Endothelial cell of umbilical vein (primary cell): ENCODE measurements around the gene IRF6. TPM values are rescaled to one million over a fixed set of nuclear protein-coding genes. Genes with fewer than 3 reads are reported as not detected.

Experiments
- BruUV-seq: library from RNA; stranded (reverse); fragments of 400-500 nt; replicated peaks from 2 replicates; lab custom pipeline; 2021; lab: Mats Ljungman, UMichigan
- CTCF ChIA-PET: fragments of 300-600, 350-600 bp; sonication (Branson Sonifier 250); formaldehyde crosslinking; loops from one replicate; lab custom pipeline; 2021; ENCODE audit warnings: antibody characterized with exemption, inconsistent platforms; lab: Charles Lee
- POLR2A ChIA-PET: fragments of 300-600, 350-600 bp; sonication (Branson Sonifier 250); formaldehyde crosslinking; loops from one replicate; lab custom pipeline; 2021; ENCODE audit warnings: antibody characterized with exemption, inconsistent platforms; lab: Charles Lee
- DNase-seq: peaks from one replicate; pipeline ENCODE4 v3.0.0-alpha.2; 2011; ENCODE audit warnings: low read depth, low spot score
- FAIRE-seq: peaks from 2 replicates; lab custom pipeline; 2011; peaks lifted over from hg19 to GRCh38; lab: Jason Lieb, UNC
- H2AFZ ChIP-seq: 2 replicates; pipeline ENCODE4 v1.6.0; 2012; ENCODE audit warnings: low read depth, low read length, control low read depth, inconsistent platforms
- H3K27ac ChIP-seq: 2 replicates; pipeline ENCODE4 v1.5.1; 2011; ENCODE audit warnings: low read depth, mild to moderate bottlenecking, control low read depth, low read length, moderate library complexity; ENCODE audit not compliant: insufficient read depth
- H3K27me3 ChIP-seq, 2 experiments: 2 replicates each; pipeline versions ENCODE4 v1.6.0 to v1.6.1; 2011; ENCODE audit warnings: low read length in 2 of 2, mixed read lengths in 1 of 2; ENCODE audit not compliant: control insufficient read depth in 2 of 2, insufficient read depth in 2 of 2
- H3K36me3 ChIP-seq, 2 experiments: 2 replicates in 1 of 2; 3 replicates in 1 of 2; pipeline ENCODE4 v1.5.1; 2011; ENCODE audit warnings: low read length in 2 of 2, mild to moderate bottlenecking in 1 of 2, moderate library complexity in 1 of 2; ENCODE audit not compliant: control insufficient read depth in 2 of 2, insufficient read depth in 2 of 2; ENCODE audit errors: extremely low read depth in 1 of 2
- H3K4me1 ChIP-seq: 3 replicates; pipeline ENCODE4 v1.5.1; 2011; ENCODE audit warnings: mild to moderate bottlenecking, low read length; ENCODE audit not compliant: control insufficient read depth, insufficient read depth; ENCODE audit errors: extremely low read depth
- H3K4me2 ChIP-seq: 2 replicates; pipeline ENCODE4 v1.6.1; 2011; ENCODE audit warnings: low read length, control low read depth, mixed read lengths; ENCODE audit not compliant: insufficient read depth
- H3K4me3 ChIP-seq, 3 experiments: fragments of 200-600 bp in 1 of 3; sonication (generic), shearing (Covaris generic) in 1 of 3; replicated peaks in 1 of 3; 2 replicates each; pipeline ENCODE4 v1.5.1; 2011 to 2016; ENCODE audit warnings: control low read depth in 3 of 3, low read length in 3 of 3, mild to moderate bottlenecking in 2 of 3, inconsistent platforms in 1 of 3, low read depth in 1 of 3, moderate library complexity in 1 of 3; ENCODE audit not compliant: insufficient read depth in 1 of 3
- H3K79me2 ChIP-seq: 2 replicates; pipeline ENCODE4 v1.6.0; 2012; ENCODE audit warnings: low read length, inconsistent platforms; ENCODE audit not compliant: control insufficient read depth, insufficient read depth
- H3K9ac ChIP-seq: replicated peaks from 2 replicates; pipeline ENCODE3; 2011; ENCODE audit warnings: low read length, control low read depth; ENCODE audit not compliant: insufficient read depth; ENCODE audit errors: extremely low read depth
- H3K9me1 ChIP-seq: replicated peaks from 3 replicates; pipeline ENCODE4 v1.6.0; 2011; ENCODE audit warnings: mild to moderate bottlenecking, low read length; ENCODE audit not compliant: control insufficient read depth, insufficient read depth; ENCODE audit errors: extremely low read depth
- H3K9me3 ChIP-seq: replicated peaks from 2 replicates; pipeline ENCODE4 v1.5.1; 2012; ENCODE audit warnings: low read length, inconsistent platforms; ENCODE audit not compliant: control insufficient read depth, insufficient read depth
- H4K20me1 ChIP-seq: replicated peaks from 2 replicates; pipeline ENCODE3; 2011; ENCODE audit warnings: mild to moderate bottlenecking, low read length; ENCODE audit not compliant: control insufficient read depth, insufficient read depth; ENCODE audit errors: extremely low read depth
- EZH2 ChIP-seq: IDR thresholded peaks from 2 replicates; pipeline ENCODE4 v1.6.1; 2012; ENCODE audit warnings: borderline replicate concordance, low read depth, mild to moderate bottlenecking, moderate library complexity, low read length, inconsistent platforms; ENCODE audit not compliant: severe bottlenecking
- FOS ChIP-seq: IDR thresholded peaks from 2 replicates; pipeline ENCODE4 v1.6.1; 2011; ENCODE audit warnings: mild to moderate bottlenecking, low read length, moderate library complexity, borderline replicate concordance; ENCODE audit not compliant: insufficient read depth
- GATA2 ChIP-seq: IDR thresholded peaks from 2 replicates; pipeline ENCODE4 v1.7.0; 2011; ENCODE audit warnings: low read depth, mild to moderate bottlenecking, moderate library complexity, mixed read lengths, low read length; ENCODE audit not compliant: insufficient read length, insufficient read depth
- JUN ChIP-seq: IDR thresholded peaks from 2 replicates; pipeline ENCODE4 v1.6.1; 2011; ENCODE audit warnings: borderline replicate concordance, low read depth; ENCODE audit not compliant: insufficient read length, insufficient read depth
- MYC ChIP-seq: IDR thresholded peaks from one replicate; pipeline ENCODE4 v1.6.1; 2011; ENCODE audit warnings: mild to moderate bottlenecking, low read depth, low read length
- POLR2A ChIP-seq: IDR thresholded peaks from 2 replicates; pipeline ENCODE4 v1.6.1; 2012; ENCODE audit warnings: low read depth, mild to moderate bottlenecking, control low read depth, low read length
- POLR2AphosphoS5 ChIP-seq: IDR thresholded peaks from 2 replicates; pipeline ENCODE4 v1.6.1; 2012; ENCODE audit warnings: low read depth, mild to moderate bottlenecking, control low read depth, low read length, moderate library complexity; ENCODE audit not compliant: insufficient read depth
- dilution Hi-C: fragments of 300-500 bp; cut with MboI; formaldehyde crosslinking; loops from one replicate; pipeline ENCODE4 v1.15.0; 2019; ENCODE audit warnings: low sequenced_read_pairs; ENCODE audit not compliant: extremely low pct_ligation_motif_present
- intact Hi-C: fragments of 100-400 bp; cut with micrococcal nuclease; formaldehyde crosslinking; loops from one replicate; pipeline ENCODE4 v1.10.0; 2022
- polyA plus RNA-seq, 4 experiments: library from polyadenylated mRNA; depleted of rRNA in 3 of 4; stranded (reverse) in 3 of 4; unstranded in 1 of 4; fragments of >200 nt; gene quantifications; 2 replicates each; pipeline versions ENCODE4 v1.2.1 to v1.2.3, GENCODE V29; 2011 to 2012; ENCODE audit warnings: missing spikeins in 1 of 4
- total RNA-seq: library from RNA; stranded (reverse); gene quantifications from 2 replicates; pipeline ENCODE4 v1.2.3, GENCODE V29; 2021
- TF ChIP-seq, protein P1 (sequence below): IDR thresholded peaks from 2 replicates; pipeline ENCODE4 v1.6.1; 2011; ENCODE audit not compliant: insufficient read depth, insufficient read length
- TF ChIP-seq, protein P2 (sequence below), 2 donors: IDR thresholded peaks; 1 replicate in 1 of 2; 2 replicates in 1 of 2; pipeline ENCODE4 v1.5.1; 2011; ENCODE audit warnings: low read length in 2 of 2, mild to moderate bottlenecking in 2 of 2, moderate library complexity in 2 of 2, control low read depth in 1 of 2, inconsistent platforms in 1 of 2, low read depth in 1 of 2; ENCODE audit not compliant: insufficient read depth in 1 of 2; ENCODE audit errors: extremely low read depth in 1 of 2

The IRF6 gene
- total and polyA plus RNA-seq, 2 donors (not counting 3 experiments of a cell fraction or from before 2014, with no cell fraction given) = 42.0 to 55.8 TPM

DNA sequence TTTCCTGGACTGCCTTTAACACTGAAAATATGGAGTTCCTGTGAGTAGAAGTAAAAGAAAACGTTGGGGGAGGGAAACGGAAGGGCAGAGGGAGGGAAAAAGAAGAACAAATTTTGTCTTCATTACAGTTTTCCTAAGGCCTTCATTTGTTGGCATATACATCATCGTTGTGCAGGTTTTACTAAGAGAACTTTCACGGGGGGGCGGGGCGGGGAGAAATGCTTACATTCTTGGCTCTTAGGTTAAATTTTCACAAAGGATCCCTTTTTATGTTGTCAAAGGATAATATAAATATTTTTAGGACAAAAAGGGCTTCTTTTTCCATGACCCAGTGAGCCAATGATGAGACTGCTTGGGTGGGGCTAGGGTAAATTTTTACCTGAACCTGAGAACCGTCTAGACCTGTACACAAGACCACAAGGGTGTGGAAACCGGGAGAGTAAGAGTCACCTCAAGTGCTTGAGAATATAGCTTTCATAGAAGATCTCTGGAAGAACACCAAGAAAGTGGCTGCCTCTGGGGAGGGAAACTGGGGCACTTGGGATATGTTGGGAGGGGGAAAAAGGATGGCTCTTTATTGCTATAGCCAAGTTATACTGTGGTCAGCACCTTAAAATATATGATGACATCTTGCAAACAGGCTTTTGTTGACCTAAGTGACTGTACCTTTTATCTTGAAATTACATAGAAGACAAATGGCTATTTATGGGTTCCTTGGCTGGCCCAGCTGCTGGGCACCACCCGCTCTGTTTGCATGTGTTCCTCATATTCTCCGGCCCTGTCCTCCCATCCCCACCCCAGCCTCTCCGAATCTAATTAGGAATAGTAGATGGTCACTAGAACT lies 19.9 kb upstream of the IRF6 start:
- Histone ChIP-seq H3K27me3 (no peaks in the 10 kb centered on the region), H4K20me1 (no peaks in the 10 kb centered on the region), H3K9me1 (no peaks in the 10 kb centered on the region), H3K27ac (peak overlapping the region; percentile 19), H2AFZ (no peak overlapping the region), H3K4me1 (peaks cover 51% of the 10 kb centered on the region), H3K79me2 (peaks cover 14% of the 10 kb centered on the region), H3K4me2 (no peak overlapping the region), H3K36me3 (no peaks in the 10 kb centered on the region), H3K9ac (no peak overlapping the region), H3K9me3 (no peaks in the 10 kb centered on the region), H3K4me3 (no peak overlapping the region)
- DNase-seq (no peak), FAIRE-seq (no peak)
- POLR2A ChIA-PET = interaction anchor here (0.6 kb wide), 1 partner anchor 44 kb away, joined by 3 read pairs; no protein-coding TSS in a partner anchor
- CTCF ChIA-PET = interaction anchor here (0.9 to 1.1 kb wide), 2 partner anchors 14 to 24 kb away, joined by 4 read pairs; no protein-coding TSS in a partner anchor
- dilution Hi-C loops (loop anchor here (25.0 kb wide), 1 partner anchor 536 kb away; no protein-coding TSS in a partner anchor), intact Hi-C loops (no loop called here)
- no TSS peak for BruUV-seq
- TF ChIP-seq, protein P1, sequence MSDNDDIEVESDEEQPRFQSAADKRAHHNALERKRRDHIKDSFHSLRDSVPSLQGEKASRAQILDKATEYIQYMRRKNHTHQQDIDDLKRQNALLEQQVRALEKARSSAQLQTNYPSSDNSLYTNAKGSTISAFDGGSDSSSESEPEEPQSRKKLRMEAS = no peak
- TF ChIP-seq POLR2AphosphoS5 = no peak
- no peak for TF ChIP-seq MYC
- no peak for TF ChIP-seq JUN
- TF ChIP-seq GATA2 = no peak
- no peak for TF ChIP-seq FOS
- TF ChIP-seq, protein P2, sequence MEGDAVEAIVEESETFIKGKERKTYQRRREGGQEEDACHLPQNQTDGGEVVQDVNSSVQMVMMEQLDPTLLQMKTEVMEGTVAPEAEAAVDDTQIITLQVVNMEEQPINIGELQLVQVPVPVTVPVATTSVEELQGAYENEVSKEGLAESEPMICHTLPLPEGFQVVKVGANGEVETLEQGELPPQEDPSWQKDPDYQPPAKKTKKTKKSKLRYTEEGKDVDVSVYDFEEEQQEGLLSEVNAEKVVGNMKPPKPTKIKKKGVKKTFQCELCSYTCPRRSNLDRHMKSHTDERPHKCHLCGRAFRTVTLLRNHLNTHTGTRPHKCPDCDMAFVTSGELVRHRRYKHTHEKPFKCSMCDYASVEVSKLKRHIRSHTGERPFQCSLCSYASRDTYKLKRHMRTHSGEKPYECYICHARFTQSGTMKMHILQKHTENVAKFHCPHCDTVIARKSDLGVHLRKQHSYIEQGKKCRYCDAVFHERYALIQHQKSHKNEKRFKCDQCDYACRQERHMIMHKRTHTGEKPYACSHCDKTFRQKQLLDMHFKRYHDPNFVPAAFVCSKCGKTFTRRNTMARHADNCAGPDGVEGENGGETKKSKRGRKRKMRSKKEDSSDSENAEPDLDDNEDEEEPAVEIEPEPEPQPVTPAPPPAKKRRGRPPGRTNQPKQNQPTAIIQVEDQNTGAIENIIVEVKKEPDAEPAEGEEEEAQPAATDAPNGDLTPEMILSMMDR (IDR thresholded peaks at IDR 0.05; ENCODE audit: extremely low read depth in 1 of 2, insufficient read depth in 1 of 2, low read depth in 1 of 2, low read length in 2 of 2) = no peak
- no peak for TF ChIP-seq EZH2
- no peak for TF ChIP-seq POLR2A
